ENCODE data around the gene BDP1.
"Not testable (repeated sequence)": the region's sequence is repeated elsewhere in the genome, so short reads cannot be mapped to it uniquely, and the experiment has no call there.

Gene BDP1

DNA sequence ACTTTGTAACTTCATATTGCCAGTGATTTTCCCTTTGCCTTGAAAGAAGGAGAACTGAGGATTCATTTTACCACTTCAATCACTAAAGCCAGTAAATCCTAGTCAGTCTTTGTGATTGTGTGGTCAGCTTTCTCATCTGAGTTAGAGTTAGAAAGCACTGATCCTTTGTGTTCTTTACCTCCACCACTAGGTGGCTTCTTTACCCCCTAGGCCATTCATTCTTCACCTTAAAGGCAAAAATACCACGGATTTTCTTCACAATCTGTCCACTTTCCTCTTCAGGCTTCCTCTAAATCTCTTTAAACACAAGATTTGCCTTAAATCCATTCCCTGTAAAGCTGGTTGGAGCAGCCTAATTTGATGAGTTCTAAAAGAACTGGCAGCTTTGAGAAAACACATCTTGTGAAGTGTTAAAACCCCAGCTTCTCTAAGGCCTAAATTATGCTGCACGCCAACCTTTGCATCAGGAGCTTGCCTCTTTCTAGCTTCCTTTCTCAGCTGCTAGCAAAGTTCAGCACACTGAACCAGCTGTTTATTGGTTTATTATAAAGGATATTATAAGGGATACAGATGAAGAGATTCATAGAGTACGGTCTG lies 20.4 kb downstream of the BDP1 start:
- Histone ChIP-seq H3K27ac (ENCODE audit: low read length) (no peak overlapping the region), H3K4me3 (ENCODE audit: low read length in 2 of 2) (no peak overlapping the region), H3K9ac (ENCODE audit: low read length in 2 of 2) (no peak overlapping the region), H3K9me3 (ENCODE audit: control insufficient read depth in 2 of 2, low read length in 2 of 2) (no peaks in the 10 kb centered on the region), H3K27me3 (ENCODE audit: control insufficient read depth in 1 of 2, insufficient read depth in 2 of 2, low read length in 2 of 2) (no peaks in the 10 kb centered on the region), H3K36me3 (ENCODE audit: control insufficient read depth in 2 of 2, insufficient read depth in 2 of 2, low read length in 2 of 2) (peaks cover 13 to 20% of the 10 kb centered on the region in 2 donors), H3K4me1 (ENCODE audit: control insufficient read depth, insufficient read depth, low read length) (no peaks in the 10 kb centered on the region)

DNA sequence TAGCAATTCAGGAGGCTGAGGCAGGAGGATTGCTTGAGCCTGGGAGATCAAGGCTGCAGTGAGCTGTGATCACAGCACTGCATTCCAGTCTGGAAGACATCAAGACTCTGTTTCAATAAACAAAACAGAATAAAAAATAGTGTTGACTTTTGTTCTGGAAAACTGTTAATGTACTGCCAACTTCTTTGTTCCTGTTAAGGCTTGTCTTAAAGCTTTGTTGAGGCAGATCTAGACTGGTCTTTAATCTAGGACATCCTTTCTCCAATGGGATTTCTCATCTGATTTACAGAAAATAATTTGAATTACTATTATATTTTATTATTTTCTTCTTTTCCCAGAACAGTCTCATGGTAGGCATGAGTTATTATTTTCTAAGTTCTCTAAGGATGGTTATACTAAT lies 26.0 kb downstream of the BDP1 start:
- no peaks in the 10 kb centered on the region for H3K9me3 ChIP-seq (ENCODE audit: control insufficient read depth in 2 of 2, low read length in 2 of 2)
- peaks cover 11 to 17% of the 10 kb centered on the region in 2 donors for H3K36me3 ChIP-seq (ENCODE audit: control insufficient read depth in 2 of 2, insufficient read depth in 2 of 2, low read length in 2 of 2)

DNA sequence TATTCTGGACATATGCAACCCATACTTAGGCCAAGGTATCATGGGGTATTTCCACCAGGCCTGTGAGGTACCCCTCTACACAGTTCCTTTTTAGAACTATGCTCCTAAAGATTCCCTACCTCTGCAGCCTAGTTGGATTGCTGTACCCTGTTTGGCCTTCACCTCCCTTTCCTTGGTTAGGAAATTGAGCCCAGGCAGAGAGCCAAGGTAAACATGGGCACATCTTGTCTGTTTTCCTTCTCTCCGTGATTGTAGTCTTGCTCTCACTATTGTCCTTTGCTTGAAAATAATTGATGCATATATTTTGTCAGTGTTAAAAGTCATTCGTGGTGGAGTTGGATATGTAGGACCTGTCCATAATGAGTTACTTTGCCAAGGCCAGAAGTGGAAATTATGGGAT lies 26.7 kb downstream of the BDP1 start:
- peaks cover 11 to 21% of the 10 kb centered on the region in 2 donors for H3K36me3 ChIP-seq (ENCODE audit: control insufficient read depth in 2 of 2, insufficient read depth in 2 of 2, low read length in 2 of 2)
- no peak overlapping the region for H3K27ac ChIP-seq (ENCODE audit: low read length)
- H3K9ac ChIP-seq (ENCODE audit: low read length in 2 of 2): no peak overlapping the region
- no peak overlapping the region for H3K4me3 ChIP-seq (ENCODE audit: low read length in 2 of 2)
- H3K4me1 ChIP-seq (ENCODE audit: control insufficient read depth, insufficient read depth, low read length): peaks cover 4% of the 10 kb centered on the region
- no peaks in the 10 kb centered on the region for H3K27me3 ChIP-seq (ENCODE audit: control insufficient read depth in 1 of 2, insufficient read depth in 2 of 2, low read length in 2 of 2)
- H3K9me3 ChIP-seq (ENCODE audit: control insufficient read depth in 2 of 2, low read length in 2 of 2): no peaks in the 10 kb centered on the region

More for the DNA sequence above, 26.0 kb downstream of the BDP1 start:
- no peak overlapping the region for H3K4me3 ChIP-seq (ENCODE audit: low read length in 2 of 2)
- H3K27ac ChIP-seq (ENCODE audit: low read length): no peak overlapping the region
- H3K4me1 ChIP-seq (ENCODE audit: control insufficient read depth, insufficient read depth, low read length): peaks cover 4% of the 10 kb centered on the region
- no peaks in the 10 kb centered on the region for H3K27me3 ChIP-seq (ENCODE audit: control insufficient read depth in 1 of 2, insufficient read depth in 2 of 2, low read length in 2 of 2)
- no peak overlapping the region for H3K9ac ChIP-seq (ENCODE audit: low read length in 2 of 2)

DNA sequence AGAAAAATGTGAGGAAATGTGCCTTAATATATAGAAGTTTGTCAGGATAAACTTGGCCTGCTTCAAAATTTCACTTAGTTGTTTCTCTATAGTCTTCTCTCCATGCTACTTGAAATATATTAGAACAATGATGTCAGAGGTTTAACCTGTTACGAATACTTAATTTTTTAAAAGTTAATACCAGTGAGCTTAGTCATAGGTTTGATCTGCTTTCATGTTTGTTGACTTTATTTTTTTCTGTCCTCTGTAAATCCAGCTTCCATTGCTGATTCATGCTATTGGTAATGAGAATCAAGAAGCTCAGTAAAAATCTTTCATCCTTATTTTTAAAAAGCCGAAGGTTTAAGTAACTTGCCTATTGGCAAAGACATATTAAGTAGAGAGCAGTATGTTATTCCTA lies 27.9 kb downstream of the BDP1 start:
- no peak overlapping the region for H3K4me3 ChIP-seq (ENCODE audit: low read length in 2 of 2)
- H3K9me3 ChIP-seq (ENCODE audit: control insufficient read depth in 2 of 2, low read length in 2 of 2): no peaks in the 10 kb centered on the region
- H3K9ac ChIP-seq (ENCODE audit: low read length in 2 of 2): no peak overlapping the region
- H3K4me1 ChIP-seq (ENCODE audit: control insufficient read depth, insufficient read depth, low read length): peaks cover 4% of the 10 kb centered on the region
- H3K27ac ChIP-seq (ENCODE audit: low read length): no peak overlapping the region
- H3K36me3 ChIP-seq (ENCODE audit: control insufficient read depth in 2 of 2, insufficient read depth in 2 of 2, low read length in 2 of 2): peaks cover 13 to 27% of the 10 kb centered on the region in 2 donors
- no peaks in the 10 kb centered on the region for H3K27me3 ChIP-seq (ENCODE audit: control insufficient read depth in 1 of 2, insufficient read depth in 2 of 2, low read length in 2 of 2)

DNA sequence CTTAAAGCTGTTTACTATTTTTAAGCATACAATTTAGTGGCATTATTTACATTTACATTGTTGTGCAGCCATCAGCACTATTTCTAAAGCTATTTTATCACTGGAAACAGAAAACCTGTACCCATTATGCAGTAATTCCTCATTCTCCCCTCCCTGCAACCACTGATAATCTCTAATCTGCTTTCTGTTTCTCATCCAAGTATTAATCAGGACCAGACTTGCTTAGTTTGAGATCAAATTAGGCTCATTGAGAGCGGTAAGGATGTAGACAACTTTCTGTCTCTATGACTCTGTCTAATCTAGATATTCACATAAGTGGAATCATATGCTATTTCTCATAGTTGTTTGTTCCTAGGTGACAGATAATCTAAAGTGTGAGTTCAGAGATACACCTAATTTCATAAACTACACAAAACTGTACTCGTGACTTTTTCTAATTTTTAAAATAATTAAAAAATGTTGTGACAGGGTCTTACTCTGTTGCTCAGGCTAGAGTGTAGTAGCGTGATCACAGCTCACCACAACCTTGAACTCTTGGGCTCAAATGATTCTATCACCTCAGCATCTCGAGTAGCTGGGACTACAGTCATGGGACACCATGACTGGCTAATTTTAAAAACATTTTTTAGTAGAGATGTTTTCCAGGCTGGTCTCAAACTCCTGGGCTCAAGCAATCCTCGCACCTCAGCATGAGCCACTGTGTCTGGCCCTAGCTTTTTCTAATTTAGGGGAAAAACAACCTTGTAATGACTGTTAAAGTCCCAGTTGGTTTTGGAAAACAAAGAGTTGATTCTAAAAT lies 37.6 kb downstream of the BDP1 start:
- no peaks in the 10 kb centered on the region for H3K4me1 ChIP-seq (ENCODE audit: control insufficient read depth, insufficient read depth, low read length)
- no peaks in the 10 kb centered on the region for H3K27me3 ChIP-seq (ENCODE audit: control insufficient read depth in 1 of 2, insufficient read depth in 2 of 2, low read length in 2 of 2)
- H3K27ac ChIP-seq (ENCODE audit: low read length): no peak overlapping the region
- no peaks in the 10 kb centered on the region for H3K9me3 ChIP-seq (ENCODE audit: control insufficient read depth in 2 of 2, low read length in 2 of 2)
- no peak overlapping the region for H3K9ac ChIP-seq (ENCODE audit: low read length in 2 of 2)
- H3K4me3 ChIP-seq (ENCODE audit: low read length in 2 of 2): no peak overlapping the region
- H3K36me3 ChIP-seq (ENCODE audit: control insufficient read depth in 2 of 2, insufficient read depth in 2 of 2, low read length in 2 of 2): peaks cover 28 to 39% of the 10 kb centered on the region in 2 donors

DNA sequence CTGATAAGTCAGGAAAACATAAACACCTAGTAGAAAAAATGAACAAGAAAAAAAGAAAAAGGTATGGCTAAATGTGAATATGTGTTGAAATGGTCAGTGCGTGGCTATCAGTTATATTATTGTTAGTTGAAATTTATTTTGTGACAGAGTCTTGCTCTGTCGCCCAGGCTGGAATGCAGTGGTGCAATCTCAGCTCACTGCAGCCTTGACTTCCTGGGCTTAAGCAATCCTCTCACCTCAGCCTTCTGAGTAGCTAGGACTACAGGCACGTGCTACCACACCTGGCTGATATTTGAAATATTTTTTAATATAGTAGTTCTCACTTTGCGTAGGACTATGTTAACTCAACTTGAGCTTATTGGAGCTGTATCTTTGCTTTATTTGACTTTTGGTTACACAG lies 38.8 kb downstream of the BDP1 start:
- H3K27me3 ChIP-seq (ENCODE audit: control insufficient read depth in 1 of 2, insufficient read depth in 2 of 2, low read length in 2 of 2); H3K9me3 ChIP-seq (ENCODE audit: control insufficient read depth in 2 of 2, low read length in 2 of 2); H3K4me1 ChIP-seq (ENCODE audit: control insufficient read depth, insufficient read depth, low read length); H3K27ac ChIP-seq (ENCODE audit: low read length); H3K9ac ChIP-seq (ENCODE audit: low read length in 2 of 2); H3K4me3 ChIP-seq (ENCODE audit: low read length in 2 of 2): not testable (repeated sequence)
- H3K36me3 ChIP-seq (ENCODE audit: control insufficient read depth in 2 of 2, insufficient read depth in 2 of 2, low read length in 2 of 2): peaks cover 31 to 40% of the 10 kb centered on the region in 2 donors

DNA sequence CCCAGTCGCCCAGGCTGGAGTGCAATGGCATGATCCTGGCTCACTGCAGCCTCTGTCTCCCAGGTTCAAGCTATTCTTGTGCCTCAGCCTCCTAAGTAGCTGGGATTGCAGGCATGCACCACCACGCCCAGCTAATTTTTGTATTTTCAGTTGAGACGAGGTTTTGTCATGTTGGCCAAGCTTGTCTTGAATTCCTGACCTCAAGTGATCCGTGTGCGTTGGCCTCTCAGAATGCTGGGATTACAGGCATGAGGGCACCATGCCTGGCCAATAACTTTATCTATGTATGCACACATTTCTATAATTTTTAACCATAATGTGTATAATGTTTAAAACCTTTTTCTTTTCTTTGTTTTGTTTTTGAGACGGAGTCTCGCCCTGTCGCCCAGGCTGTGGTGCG lies 43.3 kb downstream of the BDP1 start:
- H3K4me3 ChIP-seq (ENCODE audit: low read length in 2 of 2); H3K9me3 ChIP-seq (ENCODE audit: control insufficient read depth in 2 of 2, low read length in 2 of 2); H3K4me1 ChIP-seq (ENCODE audit: control insufficient read depth, insufficient read depth, low read length); H3K27me3 ChIP-seq (ENCODE audit: control insufficient read depth in 1 of 2, insufficient read depth in 2 of 2, low read length in 2 of 2); H3K27ac ChIP-seq (ENCODE audit: low read length); H3K9ac ChIP-seq (ENCODE audit: low read length in 2 of 2): not testable (repeated sequence)
- H3K36me3 ChIP-seq (ENCODE audit: control insufficient read depth in 2 of 2, insufficient read depth in 2 of 2, low read length in 2 of 2): peaks cover 24% of the 10 kb centered on the region in 2 donors

DNA sequence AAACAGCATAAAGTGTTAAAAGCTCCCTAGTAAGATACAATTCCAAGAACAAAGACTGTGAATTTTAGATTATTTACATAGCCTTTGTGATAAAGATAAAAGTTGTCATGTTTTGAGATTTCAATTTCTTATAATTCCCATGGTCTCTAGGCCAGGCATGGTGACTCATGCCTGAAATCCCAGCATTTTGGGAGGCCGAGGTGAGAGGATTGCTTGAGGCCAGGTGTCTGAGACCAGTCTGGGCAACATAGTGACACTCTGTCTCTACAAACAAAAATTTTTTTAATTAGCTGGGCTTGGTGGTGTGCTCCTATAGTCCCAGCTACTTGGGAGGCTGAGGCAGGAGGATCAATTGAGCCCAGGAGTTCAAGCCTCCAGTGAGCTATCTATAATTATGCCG lies 48.1 kb downstream of the BDP1 start:
- Histone ChIP-seq H3K36me3 (ENCODE audit: control insufficient read depth in 2 of 2, insufficient read depth in 2 of 2, low read length in 2 of 2) (peaks cover 31 to 36% of the 10 kb centered on the region in 2 donors), H3K9me3 (ENCODE audit: control insufficient read depth in 2 of 2, low read length in 2 of 2) (no peaks in the 10 kb centered on the region), H3K4me3 (ENCODE audit: low read length in 2 of 2) (no peak overlapping the region), H3K27ac (ENCODE audit: low read length) (no peak overlapping the region), H3K27me3 (ENCODE audit: control insufficient read depth in 1 of 2, insufficient read depth in 2 of 2, low read length in 2 of 2) (no peaks in the 10 kb centered on the region), H3K9ac (ENCODE audit: low read length in 2 of 2) (no peak overlapping the region), H3K4me1 (ENCODE audit: control insufficient read depth, insufficient read depth, low read length) (no peaks in the 10 kb centered on the region)

DNA sequence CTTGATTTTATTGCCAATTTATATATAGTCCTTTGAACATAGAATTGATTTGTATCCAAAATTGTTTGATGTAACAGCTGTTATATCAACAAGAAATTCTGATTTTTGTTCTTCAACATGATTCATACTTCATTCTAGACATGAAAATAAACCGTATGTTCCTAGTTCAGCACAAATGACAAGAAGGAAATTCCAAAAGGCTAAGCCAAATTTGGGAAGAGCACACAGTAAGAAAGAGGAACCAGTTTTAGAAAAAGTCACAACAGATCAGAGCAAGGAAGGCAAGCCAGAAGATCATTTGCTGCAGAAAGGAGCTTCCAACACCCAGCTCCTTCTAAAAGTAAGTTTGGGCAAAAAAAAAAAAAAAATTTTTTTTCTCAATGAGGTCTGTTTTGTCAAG lies 66.7 kb downstream of the BDP1 start:
- H3K4me1 ChIP-seq (ENCODE audit: control insufficient read depth, insufficient read depth, low read length): no peaks in the 10 kb centered on the region
- H3K4me3 ChIP-seq (ENCODE audit: low read length in 2 of 2): no peak overlapping the region
- no peak overlapping the region for H3K27ac ChIP-seq (ENCODE audit: low read length)
- H3K9ac ChIP-seq (ENCODE audit: low read length in 2 of 2): no peak overlapping the region
- H3K9me3 ChIP-seq (ENCODE audit: control insufficient read depth in 2 of 2, low read length in 2 of 2): no peaks in the 10 kb centered on the region
- peaks cover 17 to 30% of the 10 kb centered on the region in 2 donors for H3K36me3 ChIP-seq (ENCODE audit: control insufficient read depth in 2 of 2, insufficient read depth in 2 of 2, low read length in 2 of 2)
- no peaks in the 10 kb centered on the region for H3K27me3 ChIP-seq (ENCODE audit: control insufficient read depth in 1 of 2, insufficient read depth in 2 of 2, low read length in 2 of 2)

DNA sequence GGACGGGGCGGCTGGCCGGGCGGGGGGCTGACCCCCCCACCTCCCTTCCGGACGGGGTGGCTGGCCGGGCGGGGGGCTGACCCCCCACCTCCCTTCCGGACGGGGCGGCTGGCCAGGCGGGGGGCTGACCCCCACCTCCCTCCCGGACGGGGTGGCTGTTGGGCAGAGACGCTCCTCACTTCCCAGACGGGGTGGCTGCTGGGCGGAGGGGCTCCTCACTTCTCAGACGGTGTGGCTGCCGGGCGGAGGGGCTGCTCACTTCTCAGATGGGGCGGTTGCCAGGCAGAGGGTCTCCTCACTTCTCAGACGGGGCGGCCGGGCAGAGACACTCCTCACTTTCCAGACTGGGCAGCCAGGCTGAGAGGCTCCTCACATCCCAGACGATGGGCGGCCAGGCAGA lies 70.2 kb downstream of the BDP1 start:
- H3K27me3 ChIP-seq (ENCODE audit: control insufficient read depth in 1 of 2, insufficient read depth in 2 of 2, low read length in 2 of 2); H3K9me3 ChIP-seq (ENCODE audit: control insufficient read depth in 2 of 2, low read length in 2 of 2); H3K9ac ChIP-seq (ENCODE audit: low read length in 2 of 2); H3K4me3 ChIP-seq (ENCODE audit: low read length in 2 of 2); H3K27ac ChIP-seq (ENCODE audit: low read length); H3K4me1 ChIP-seq (ENCODE audit: control insufficient read depth, insufficient read depth, low read length): not testable (repeated sequence)
- H3K36me3 ChIP-seq (ENCODE audit: control insufficient read depth in 2 of 2, insufficient read depth in 2 of 2, low read length in 2 of 2): peaks cover 10 to 18% of the 10 kb centered on the region in 2 donors

DNA sequence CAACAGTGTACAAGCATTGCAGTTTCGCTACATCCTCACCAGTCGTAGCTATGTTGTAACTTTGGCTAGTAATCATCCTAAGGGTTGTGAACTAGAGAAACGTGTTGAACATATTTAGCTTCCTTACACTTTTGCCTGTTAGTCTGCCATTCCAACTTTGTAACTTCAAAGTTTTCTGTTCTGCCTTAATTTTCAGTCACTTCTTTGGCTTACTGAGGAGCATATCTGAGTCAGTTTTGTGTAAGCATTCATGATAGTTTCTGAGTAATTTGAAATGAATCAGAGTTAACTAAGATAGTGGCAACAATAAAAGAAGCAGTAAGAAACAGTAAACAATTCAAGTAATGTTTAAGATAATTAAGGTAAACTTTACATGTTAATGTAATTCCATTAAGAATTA lies 72.8 kb downstream of the BDP1 start:
- Histone ChIP-seq H3K36me3 (ENCODE audit: control insufficient read depth in 2 of 2, insufficient read depth in 2 of 2, low read length in 2 of 2) (peaks cover 5 to 7% of the 10 kb centered on the region in 2 donors), H3K27ac (ENCODE audit: low read length) (no peak overlapping the region), H3K9ac (ENCODE audit: low read length in 2 of 2) (no peak overlapping the region), H3K4me1 (ENCODE audit: control insufficient read depth, insufficient read depth, low read length) (no peaks in the 10 kb centered on the region), H3K27me3 (ENCODE audit: control insufficient read depth in 1 of 2, insufficient read depth in 2 of 2, low read length in 2 of 2) (no peaks in the 10 kb centered on the region), H3K4me3 (ENCODE audit: low read length in 2 of 2) (no peak overlapping the region), H3K9me3 (ENCODE audit: control insufficient read depth in 2 of 2, low read length in 2 of 2) (no peaks in the 10 kb centered on the region)

Measured in stomach smooth muscle (tissue), 2 donors.